Fibroblast of lung (primary cell): ENCODE results near the gene CD3E. TPM values are rescaled to one million over a fixed set of nuclear protein-coding genes. Genes with fewer than 3 reads are reported as not detected.
A peak's percentile ranks its signal among the peaks of the same experiment; 100 is the strongest.

ENCODE experiments used
- DNase-seq, 2 donors: peaks; one replicate each; pipeline versions ENCODE4 v3.0.0 to v3.0.0-alpha.2; 2010; ENCODE audit warnings: low read depth in 2 of 2
- H2AFZ ChIP-seq: 2 replicates; pipeline ENCODE4 v1.5.1; 2012; ENCODE audit warnings: low read length, control low read depth, inconsistent platforms
- H3K27ac ChIP-seq: 2 replicates; pipeline ENCODE4 v1.5.1; 2011; ENCODE audit warnings: low read length, control low read depth; ENCODE audit not compliant: insufficient read depth
- H3K27me3 ChIP-seq: 2 replicates; pipeline ENCODE4 v1.5.1; 2011; ENCODE audit warnings: mild to moderate bottlenecking, low read length; ENCODE audit not compliant: control insufficient read depth, insufficient read depth
- H3K36me3 ChIP-seq: 2 replicates; pipeline ENCODE4 v1.5.1; 2011; ENCODE audit warnings: low read length; ENCODE audit not compliant: control insufficient read depth, insufficient read depth
- H3K4me1 ChIP-seq: 2 replicates; pipeline ENCODE4 v1.5.1; 2011; ENCODE audit warnings: low read length; ENCODE audit not compliant: control insufficient read depth, insufficient read depth; ENCODE audit errors: extremely low read depth
- H3K4me2 ChIP-seq: 2 replicates; pipeline ENCODE4 v1.5.1; 2011; ENCODE audit warnings: low read length, control low read depth; ENCODE audit not compliant: insufficient read depth; ENCODE audit errors: extremely low read depth
- H3K4me3 ChIP-seq, 4 experiments: fragments of 200-600 bp in 1 of 4; sonication (generic) in 1 of 4; replicated peaks in 1 of 4; 2 replicates each; pipeline ENCODE4 v1.5.1; 2011 to 2016; ENCODE audit warnings: low read length in 4 of 4, low read depth in 3 of 4, mild to moderate bottlenecking in 3 of 4, control low read depth in 2 of 4, inconsistent platforms in 1 of 4, mixed read lengths in 1 of 4; ENCODE audit not compliant: insufficient read depth in 1 of 4; ENCODE audit errors: control extremely low read depth in 1 of 4
- H3K79me2 ChIP-seq: 2 replicates; pipeline ENCODE4 v1.5.1; 2012; ENCODE audit warnings: mild to moderate bottlenecking, low read length, inconsistent platforms; ENCODE audit not compliant: control insufficient read depth, insufficient read depth
- H3K9ac ChIP-seq: 2 replicates; pipeline ENCODE4 v1.5.1; 2011; ENCODE audit warnings: mild to moderate bottlenecking, low read length, control low read depth; ENCODE audit not compliant: insufficient read depth
- H3K9me3 ChIP-seq: 2 replicates; pipeline ENCODE4 v1.5.1; 2012; ENCODE audit warnings: low read depth, low read length; ENCODE audit not compliant: control insufficient read depth, insufficient read depth
- H4K20me1 ChIP-seq: 2 replicates; pipeline ENCODE4 v1.5.1; 2011; ENCODE audit warnings: low read length; ENCODE audit not compliant: control insufficient read depth, insufficient read depth; ENCODE audit errors: extremely low read depth
- CTCF ChIP-seq, 2 donors: IDR thresholded peaks in 1 of 2; conservative IDR thresholded peaks in 1 of 2; 1 replicate in 1 of 2; 2 replicates in 1 of 2; pipeline ENCODE4 v1.5.1; 2011 to 2012; ENCODE audit warnings: low read length in 2 of 2, control low read depth in 1 of 2, inconsistent platforms in 1 of 2, low read depth in 1 of 2, mild to moderate bottlenecking in 1 of 2
- EZH2 ChIP-seq: IDR thresholded peaks from 2 replicates; pipeline ENCODE4 v1.5.1; 2012; ENCODE audit warnings: low read length, control low read depth, mild to moderate bottlenecking; ENCODE audit errors: missing control alignments
- polyA plus RNA-seq, 2 donors: library from polyadenylated mRNA; depleted of rRNA in 1 of 2; stranded (reverse) in 1 of 2; unstranded in 1 of 2; fragments of >200 nt; gene quantifications; 2 replicates each; pipeline ENCODE4 v1.2.1, GENCODE V29; 2011 to 2012; ENCODE audit warnings: missing spikeins in 1 of 2
- total RNA-seq: library from RNA; depleted of rRNA; stranded (reverse); fragments of >200 nt; gene quantifications from 2 replicates; pipeline ENCODE4 v1.2.1, GENCODE V29; 2014

CD3E gene
- total and polyA plus RNA-seq, 2 donors (not counting 1 experiment from before 2014, with no cell fraction given): not detected

GRCh38 chr11:118260353-118260752, 44.2 kb upstream of the CD3E start:
- H3K9me3 ChIP-seq: no peaks in the 10 kb centered on the region
- H2AFZ ChIP-seq: no peak overlapping the region
- H3K27me3 ChIP-seq: peaks cover 29% of the 10 kb centered on the region
- H3K4me3 ChIP-seq: no peak overlapping the region
- DNase-seq: no peak
- no peak overlapping the region for H3K27ac ChIP-seq
- TF ChIP-seq EZH2: no peak
- TF ChIP-seq CTCF (conservative IDR thresholded peaks at IDR 0.05 in 1 of 2, IDR thresholded peaks at IDR 0.05 in 1 of 2; ENCODE audit: low read depth in 1 of 2, low read length in 2 of 2): no peak
- no peak overlapping the region for H3K9ac ChIP-seq
- no peak overlapping the region for H3K4me2 ChIP-seq
- H3K36me3 ChIP-seq: no peaks in the 10 kb centered on the region
- H4K20me1 ChIP-seq: no peaks in the 10 kb centered on the region
- H3K4me1 ChIP-seq: no peaks in the 10 kb centered on the region
- H3K79me2 ChIP-seq: no peaks in the 10 kb centered on the region

- Histone ChIP-seq H3K36me3 (no peaks in the 10 kb centered on the region), H3K27ac (no peak overlapping the region), H2AFZ (no peak overlapping the region), H3K79me2 (no peaks in the 10 kb centered on the region), H3K9ac (no peak overlapping the region), H3K4me3 (no peak overlapping the region), H3K9me3 (no peaks in the 10 kb centered on the region), H3K4me2 (no peak overlapping the region), H4K20me1 (no peaks in the 10 kb centered on the region), H3K4me1 (no peaks in the 10 kb centered on the region), H3K27me3 (peaks cover 33% of the 10 kb centered on the region)
- no peak for DNase-seq
- TF ChIP-seq EZH2 (no peak), CTCF (conservative IDR thresholded peaks at IDR 0.05 in 1 of 2, IDR thresholded peaks at IDR 0.05 in 1 of 2; ENCODE audit: low read depth in 1 of 2, low read length in 2 of 2) (no peak)
Observed at GRCh38 chr11:118263112-118263511, 41.4 kb upstream of the CD3E start.

- DNase-seq: no peak
- Histone ChIP-seq H2AFZ (no peak within 1 kb of the TSS), H3K79me2 (no peaks in the 10 kb centered on the region), H3K27ac (no peak within 1 kb of the TSS), H3K27me3 (peaks cover 33% of the 10 kb centered on the region), H3K36me3 (no peaks in the 10 kb centered on the region), H4K20me1 (no peaks in the 10 kb centered on the region), H3K9me3 (no peaks in the 10 kb centered on the region), H3K9ac (no peak within 1 kb of the TSS), H3K4me3 (no peak within 1 kb of the TSS), H3K4me1 (no peaks in the 10 kb centered on the region), H3K4me2 (no peak within 1 kb of the TSS)
- TF ChIP-seq EZH2 (peak; percentile 60), CTCF (conservative IDR thresholded peaks at IDR 0.05 in 1 of 2, IDR thresholded peaks at IDR 0.05 in 1 of 2; ENCODE audit: low read depth in 1 of 2, low read length in 2 of 2) (no peak)
Observed at GRCh38 chr11:118263695-118264568, 40.6 kb upstream of the CD3E start, which contains the start of gene MPZL2. Gene MPZL2, minus strand, starts transcription at chr11:118264297. Its CDS starts 144 bp downstream, at chr11:118264153.
